ENCODE results near the gene PDE3A. TPM values are rescaled to one million over a fixed set of nuclear protein-coding genes. Genes with fewer than 3 reads are reported as not detected.
A peak's percentile ranks its signal among the peaks of the same experiment; 100 is the strongest.
"Not testable (repeated sequence)": the region's sequence is repeated elsewhere in the genome, so short reads cannot be mapped to it uniquely, and the experiment has no call there.

The PDE3A gene
- total RNA-seq, 4 donors from 2014 or later = 4.4 to 5.3 (median 4.9) TPM

- Histone ChIP-seq H3K27ac (no peak overlapping the region), H3K27me3 (no peaks in the 10 kb centered on the region), H3K4me1 (no peaks in the 10 kb centered on the region), H3K4me3 (no peak overlapping the region), H3K36me3 (no peaks in the 10 kb centered on the region), H3K9me3 (no peaks in the 10 kb centered on the region)
- intact Hi-C loops (cut with DNase I; ENCODE audit: low total_unique reads) = loop anchor here (5.0 kb wide), 3 partner anchors 137 to 862 kb away; no protein-coding TSS in a partner anchor
- TF ChIP-seq POLR2A (IDR thresholded peaks at IDR 0.05) = no peak
- no peak for TF ChIP-seq CTCF (IDR thresholded peaks at IDR 0.05 in 4 of 5, conservative IDR thresholded peaks at IDR 0.05 in 1 of 5)
- ATAC-seq (no peak), DNase-seq (no peak)
- in situ Hi-C loops (cut with MboI; ENCODE audit: low sequenced_read_pairs in 4 of 4) = loop anchor here in 1 of 4 donors (25.0 kb wide), 1 partner anchor 692 kb away; no protein-coding TSS in a partner anchor
Observed at GRCh38 chr12:20604408-20605067, 236.2 kb downstream of the PDE3A start.

- H3K27ac ChIP-seq; ATAC-seq; H3K36me3 ChIP-seq; H3K27me3 ChIP-seq; intact Hi-C loops (cut with DNase I; ENCODE audit: low total_unique reads); H3K9me3 ChIP-seq; H3K4me3 ChIP-seq; DNase-seq; H3K4me1 ChIP-seq: not testable (repeated sequence)
- in situ Hi-C loops (cut with MboI; ENCODE audit: low sequenced_read_pairs in 4 of 4) = loop anchor here in 1 of 4 donors (25.0 kb wide), 1 partner anchor 703 kb away; no protein-coding TSS in a partner anchor
Observed at GRCh38 chr12:20615020-20615419, 246.7 kb downstream of the PDE3A start.

- Histone ChIP-seq H3K9me3 (no peaks in the 10 kb centered on the region), H3K27ac (no peak overlapping the region), H3K4me3 (no peak overlapping the region), H3K4me1 (no peaks in the 10 kb centered on the region), H3K36me3 (no peaks in the 10 kb centered on the region), H3K27me3 (no peaks in the 10 kb centered on the region)
- DNase-seq (no peak), ATAC-seq (no peak)
- TF ChIP-seq CTCF (IDR thresholded peaks at IDR 0.05 in 4 of 5, conservative IDR thresholded peaks at IDR 0.05 in 1 of 5) = no peak
- TF ChIP-seq POLR2A (IDR thresholded peaks at IDR 0.05) = no peak
- intact Hi-C loops (cut with DNase I; ENCODE audit: low total_unique reads) (no loop called here), in situ Hi-C loops (cut with MboI; ENCODE audit: low sequenced_read_pairs in 4 of 4) (loop anchor here in 1 of 4 donors (25.0 kb wide), 1 partner anchor 704 kb away; no protein-coding TSS in a partner anchor)
Observed at GRCh38 chr12:20616093-20616492, 247.8 kb downstream of the PDE3A start.

- in situ Hi-C loops (cut with MboI; ENCODE audit: low sequenced_read_pairs in 4 of 4) (loop anchor here in 1 of 4 donors (25.0 kb wide), 1 partner anchor 708 kb away; no protein-coding TSS in a partner anchor), intact Hi-C loops (cut with DNase I; ENCODE audit: low total_unique reads) (no loop called here)
- TF ChIP-seq CTCF (IDR thresholded peaks at IDR 0.05 in 4 of 5, conservative IDR thresholded peaks at IDR 0.05 in 1 of 5) (no peak), POLR2A (IDR thresholded peaks at IDR 0.05) (no peak)
- no peaks in the 10 kb centered on the region for H3K9me3 ChIP-seq
- ATAC-seq = no peak
- H3K27me3 ChIP-seq = no peaks in the 10 kb centered on the region
- no peaks in the 10 kb centered on the region for H3K4me1 ChIP-seq
- no peak overlapping the region for H3K4me3 ChIP-seq
- H3K27ac ChIP-seq = no peak overlapping the region
- no peaks in the 10 kb centered on the region for H3K36me3 ChIP-seq
- DNase-seq = no peak
Observed at GRCh38 chr12:20620261-20620660, 251.9 kb downstream of the PDE3A start.

- Histone ChIP-seq H3K27me3 (no peaks in the 10 kb centered on the region), H3K9me3 (no peaks in the 10 kb centered on the region), H3K4me3 (no peak overlapping the region), H3K4me1 (no peaks in the 10 kb centered on the region), H3K36me3 (no peaks in the 10 kb centered on the region), H3K27ac (no peak overlapping the region)
- ATAC-seq (no peak), DNase-seq (no peak)
- in situ Hi-C loops (cut with MboI; ENCODE audit: low sequenced_read_pairs in 4 of 4) = loop anchor here in 1 of 4 donors (25.0 kb wide), 1 partner anchor 712 kb away; no protein-coding TSS in a partner anchor
- intact Hi-C loops (cut with DNase I; ENCODE audit: low total_unique reads) = no loop called here
- TF ChIP-seq CTCF (IDR thresholded peaks at IDR 0.05 in 4 of 5, conservative IDR thresholded peaks at IDR 0.05 in 1 of 5) = peak in 1 of 5 experiments; percentile 22
- no peak for TF ChIP-seq POLR2A (IDR thresholded peaks at IDR 0.05)
Observed at GRCh38 chr12:20624718-20625117, 256.4 kb downstream of the PDE3A start.

Measured in gastrocnemius medialis (tissue), 4 donors.